K562 (cell line): ENCODE results near the gene ITGAE. TPM values are rescaled to one million over a fixed set of nuclear protein-coding genes. Genes with fewer than 3 reads are reported as not detected.

Experiments used
- CBX3 ChIP-seq, 2 experiments: IDR thresholded peaks; 1 replicate in 1 of 2; 2 replicates in 1 of 2; pipeline ENCODE4 v1.6.1; 2012; ENCODE audit warnings: inconsistent platforms in 2 of 2, low read length in 2 of 2, borderline replicate concordance in 1 of 2, control low read depth in 1 of 2
- CHD2 ChIP-seq: IDR thresholded peaks from 2 replicates; pipeline ENCODE4 v1.6.1; 2011; ENCODE audit warnings: low read depth, low read length
- CREB3L1 ChIP-seq: fragments of 450-650 bp; IDR thresholded peaks from 2 replicates; pipeline ENCODE4 v1.6.1; 2014; ENCODE audit warnings: low read depth, mild to moderate bottlenecking, moderate library complexity, borderline replicate concordance
- CTCFL ChIP-seq: IDR thresholded peaks from 2 replicates; pipeline ENCODE4 v1.6.1; 2011; ENCODE audit warnings: borderline replicate concordance, low read depth, mild to moderate bottlenecking, moderate library complexity, low read length; ENCODE audit not compliant: insufficient read depth, poor library complexity, severe bottlenecking
- FOSL1 ChIP-seq: fragments of 200-800 bp; sonication (Bioruptor generic); conservative IDR thresholded peaks from 2 replicates; pipeline ENCODE4 v1.6.1; 2016; ENCODE audit warnings: missing genetic modification characterization, missing compliant biosample characterization
- FOXP1 ChIP-seq: sonication (generic); formaldehyde crosslinking; IDR thresholded peaks from 2 replicates; pipeline ENCODE4 v1.8.0; 2022; ENCODE audit warnings: mild to moderate bottlenecking, missing genetic modification reagents
- GABPA ChIP-seq: fragments of 200-800 bp; sonication (Bioruptor generic); conservative IDR thresholded peaks from 2 replicates; pipeline ENCODE4 v1.6.1; 2016; ENCODE audit warnings: low read depth, missing genetic modification characterization, missing compliant biosample characterization
- HMG20B ChIP-seq: fragments of 250-450 bp; sonication (Bioruptor Pico); IDR thresholded peaks from 2 replicates; pipeline ENCODE4 v1.5.0; 2021; ENCODE audit warnings: mild to moderate bottlenecking
- LCOR ChIP-seq: sonication (generic); formaldehyde crosslinking; IDR thresholded peaks from 2 replicates; pipeline ENCODE4 v1.8.0; 2022; ENCODE audit warnings: mild to moderate bottlenecking, missing genetic modification reagents
- NFRKB ChIP-seq: fragments of 450-650 bp; IDR thresholded peaks from 2 replicates; pipeline ENCODE4 v1.6.1; 2016; ENCODE audit warnings: low read depth
- NRF1 ChIP-seq, 2 experiments: fragments of 450-650 bp; IDR thresholded peaks in 1 of 2; conservative IDR thresholded peaks in 1 of 2; 2 replicates each; pipeline ENCODE4 v1.6.1; 2014; ENCODE audit warnings: mild to moderate bottlenecking in 2 of 2
- PBX2 ChIP-seq, 2 experiments: IDR thresholded peaks in 1 of 2; conservative IDR thresholded peaks in 1 of 2; 2 replicates each; pipeline ENCODE4 v1.6.1; 2016; ENCODE audit warnings: low read depth in 2 of 2, mild to moderate bottlenecking in 1 of 2, missing compliant biosample characterization in 1 of 2, missing genetic modification characterization in 1 of 2, moderate library complexity in 1 of 2
- PHF8 ChIP-seq: fragments of 200-600 bp; sonication (generic); IDR thresholded peaks from 2 replicates; pipeline ENCODE4 v1.6.1; 2012; ENCODE audit warnings: mixed run types, mild to moderate bottlenecking, inconsistent platforms, low read length, moderate library complexity, borderline replicate concordance
- RAD51 ChIP-seq: fragments of 450-650 bp; IDR thresholded peaks from 2 replicates; pipeline ENCODE4 v1.7.1; 2016; ENCODE audit warnings: low read depth, mild to moderate bottlenecking, borderline replicate concordance
- RBBP5 ChIP-seq: fragments of 200-600 bp; sonication (generic); IDR thresholded peaks from 2 replicates; pipeline ENCODE4 v1.6.1; 2012; ENCODE audit warnings: borderline replicate concordance, mild to moderate bottlenecking, low read length, control low read depth, inconsistent platforms; ENCODE audit not compliant: insufficient read depth, poor library complexity, severe bottlenecking
- RBM25 ChIP-seq: fragments of 200-400 bp; formaldehyde crosslinking; IDR thresholded peaks from 2 replicates; pipeline ENCODE4 v1.6.1; 2018; ENCODE audit warnings: low read length, low read depth, moderate library complexity; ENCODE audit not compliant: severe bottlenecking
- RNF2 ChIP-seq: sonication (generic); IDR thresholded peaks from 2 replicates; pipeline ENCODE4 v1.6.1; 2016
- SMARCE1 ChIP-seq: fragments of 450-650 bp; IDR thresholded peaks from 2 replicates; pipeline ENCODE4 v1.7.1; 2016; ENCODE audit warnings: mild to moderate bottlenecking
- SOX6 ChIP-seq: fragments of 450-650 bp; IDR thresholded peaks from 2 replicates; pipeline ENCODE4 v1.6.1; 2014; ENCODE audit warnings: mild to moderate bottlenecking
- TAF9B ChIP-seq: fragments of 450-650 bp; IDR thresholded peaks from 2 replicates; pipeline ENCODE4 v1.6.1; 2018; ENCODE audit warnings: mild to moderate bottlenecking; ENCODE audit not compliant: partially characterized antibody
- ZKSCAN3 ChIP-seq: fragments of 250-450 bp; sonication (Bioruptor Pico); IDR thresholded peaks from 2 replicates; pipeline ENCODE4 v1.4.0; 2020
- ZNF75A ChIP-seq: fragments of 450-650 bp; formaldehyde crosslinking; IDR thresholded peaks from 2 replicates; pipeline ENCODE4 v1.4.0; 2020; ENCODE audit warnings: mild to moderate bottlenecking
- polyA plus RNA-seq, 8 experiments: library from polyadenylated mRNA; depleted of rRNA in 4 of 8; stranded (reverse) in 5 of 8; unstranded in 3 of 8; fragments of >200 nt; fragmentation: Nextera tagmentation in 2 of 8; fragmentation: Illumina TruSeq in 1 of 8; extraction: Ambion mirVana in 2 of 8; extraction: Trizol in 1 of 8; gene quantifications; 2 replicates each; pipeline versions ENCODE4 v1.2.1 to v1.2.3, GENCODE V29; 2011 to 2014; ENCODE audit warnings: inconsistent platforms in 1 of 8, missing spikeins in 1 of 8
- total RNA-seq, 7 experiments: library from RNA; depleted of rRNA in 6 of 7; stranded (reverse); fragments of >200 nt in 6 of 7; fragmentation: Illumina TruSeq in 2 of 7; extraction: Trizol in 2 of 7; gene quantifications; 2 replicates each; pipeline versions ENCODE4 v1.2.1 to v1.2.3, GENCODE V29; 2011 to 2021; ENCODE audit warnings: low replicate concordance in 1 of 7

The ITGAE gene
- total and polyA plus RNA-seq, 9 of the 15 experiments (the other 6 are each of a cell fraction or from before 2014, with no cell fraction given): 14.8 to 160 (median 27.0) TPM

GRCh38 chr17:3845621-3846436 is 44.8 kb upstream of the ITGAE start, which contains the start of gene NCBP3 (continued):
- TF ChIP-seq RBBP5 (peak; percentile 89), SOX6 (peak; percentile 60; the same call in 1 of the 2 replicates), RNF2 (peak; percentile 62; the same call in 1 of the 2 replicates), HMG20B (CRISPR knock-in tag) (no peak), FOSL1 (no peak), RAD51 (no peak), ZNF75A (CRISPR knock-in tag) (no peak), FOXP1 (CRISPR knock-in tag) (peak; percentile 66; the same call in 1 of the 2 replicates), CHD2 (no peak), PBX2 (CRISPR knock-in tag; IDR thresholded peaks at IDR 0.05; ENCODE audit: low read depth) (no peak), PBX2 (tag; conservative IDR thresholded peaks at IDR 0.05; ENCODE audit: low read depth) (no peak), ZKSCAN3 (CRISPR knock-in tag) (no peak), RBM25 (peak; percentile 57), CTCFL (peak; percentile 96), TAF9B (peak; percentile 59), CBX3 (IDR thresholded peaks at IDR 0.05; ENCODE audit: borderline replicate concordance in 1 of 2, low read length in 2 of 2) (no peak), NRF1 (conservative IDR thresholded peaks at IDR 0.05 in 1 of 2, IDR thresholded peaks at IDR 0.05 in 1 of 2) (peak; percentile 83 to 86), LCOR (CRISPR knock-in tag) (no peak), CREB3L1 (peak; percentile 89; the same call in 1 of the 2 replicates), PHF8 (peak; percentile 96), SMARCE1 (0 out of 2 replicates have a peak, but pooled peaks have one; percentile 24), GABPA (tag) (peak; percentile 79), NFRKB (0 out of 2 replicates have a peak, but pooled peaks have one; percentile 30)
